GM20000 (cell line): ENCODE measurements around the gene ANKRD7.

Experiments used
- DNase-seq: peaks from one replicate; pipeline ENCODE4 v3.0.0; 2012; ENCODE audit warnings: low spot score
- TF ChIP-seq, protein P1 (sequence below): IDR thresholded peaks from 2 replicates; pipeline ENCODE4 v1.5.1; 2012; ENCODE audit warnings: mild to moderate bottlenecking, control low read depth; ENCODE audit errors: extremely low read depth, missing control alignments

ANKRD7 gene

DNA sequence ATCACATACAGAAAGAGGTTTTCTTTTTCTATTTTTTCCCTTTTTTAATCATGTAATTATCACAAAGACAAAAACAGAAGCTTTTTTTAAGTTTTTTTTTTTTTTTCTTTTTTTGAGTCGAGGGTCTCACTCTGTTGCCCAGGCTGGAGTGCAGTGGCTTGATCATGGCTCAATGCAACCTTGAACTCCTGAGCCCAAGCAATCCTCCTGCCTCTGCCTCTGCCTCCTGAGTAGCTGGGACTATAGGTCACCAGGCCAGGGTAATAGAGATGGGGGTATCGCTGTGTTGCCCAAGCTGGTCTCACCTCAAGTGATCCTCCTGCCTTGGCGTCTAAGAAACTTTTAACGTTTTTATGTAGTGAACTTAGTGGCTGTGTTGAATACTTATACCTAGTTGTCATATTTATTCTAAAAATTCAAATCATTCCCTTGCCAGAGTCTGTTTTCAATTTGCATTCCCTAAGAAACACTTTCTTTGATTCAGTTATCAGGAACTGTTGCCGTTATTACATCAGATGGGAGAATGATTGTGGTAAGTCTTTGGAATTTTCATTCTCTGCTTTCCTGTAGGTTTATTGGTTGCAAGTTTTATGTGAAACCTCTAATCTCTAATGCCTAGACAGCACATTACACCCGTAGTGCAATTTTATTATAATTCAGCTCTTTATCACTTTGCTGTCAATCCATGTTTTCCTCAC lies 39.2 kb upstream of the ANKRD7 start:
- TF ChIP-seq, protein P1, sequence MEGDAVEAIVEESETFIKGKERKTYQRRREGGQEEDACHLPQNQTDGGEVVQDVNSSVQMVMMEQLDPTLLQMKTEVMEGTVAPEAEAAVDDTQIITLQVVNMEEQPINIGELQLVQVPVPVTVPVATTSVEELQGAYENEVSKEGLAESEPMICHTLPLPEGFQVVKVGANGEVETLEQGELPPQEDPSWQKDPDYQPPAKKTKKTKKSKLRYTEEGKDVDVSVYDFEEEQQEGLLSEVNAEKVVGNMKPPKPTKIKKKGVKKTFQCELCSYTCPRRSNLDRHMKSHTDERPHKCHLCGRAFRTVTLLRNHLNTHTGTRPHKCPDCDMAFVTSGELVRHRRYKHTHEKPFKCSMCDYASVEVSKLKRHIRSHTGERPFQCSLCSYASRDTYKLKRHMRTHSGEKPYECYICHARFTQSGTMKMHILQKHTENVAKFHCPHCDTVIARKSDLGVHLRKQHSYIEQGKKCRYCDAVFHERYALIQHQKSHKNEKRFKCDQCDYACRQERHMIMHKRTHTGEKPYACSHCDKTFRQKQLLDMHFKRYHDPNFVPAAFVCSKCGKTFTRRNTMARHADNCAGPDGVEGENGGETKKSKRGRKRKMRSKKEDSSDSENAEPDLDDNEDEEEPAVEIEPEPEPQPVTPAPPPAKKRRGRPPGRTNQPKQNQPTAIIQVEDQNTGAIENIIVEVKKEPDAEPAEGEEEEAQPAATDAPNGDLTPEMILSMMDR = no peak
- no peak for DNase-seq

DNA sequence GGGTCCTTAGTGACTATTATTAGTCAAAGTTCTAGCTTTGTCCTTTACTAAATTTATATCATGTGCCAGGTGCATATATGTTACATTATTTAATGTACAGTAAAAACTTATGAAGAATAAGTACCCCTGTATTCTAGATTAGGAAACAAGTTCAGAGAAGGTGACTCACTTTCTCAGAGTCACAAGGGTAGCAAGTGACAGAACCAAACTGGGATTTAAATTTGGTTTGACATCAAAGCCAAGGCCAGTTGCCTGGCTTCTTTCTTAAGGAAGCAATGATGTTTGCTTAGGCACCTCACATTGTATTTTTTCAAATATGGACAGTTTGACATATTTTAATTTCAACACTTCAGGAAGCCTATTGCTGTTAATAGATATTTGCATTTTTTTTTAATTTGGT lies 38.0 kb upstream of the ANKRD7 start:
- no peak for DNase-seq
- TF ChIP-seq, protein P1 = no peak

DNA sequence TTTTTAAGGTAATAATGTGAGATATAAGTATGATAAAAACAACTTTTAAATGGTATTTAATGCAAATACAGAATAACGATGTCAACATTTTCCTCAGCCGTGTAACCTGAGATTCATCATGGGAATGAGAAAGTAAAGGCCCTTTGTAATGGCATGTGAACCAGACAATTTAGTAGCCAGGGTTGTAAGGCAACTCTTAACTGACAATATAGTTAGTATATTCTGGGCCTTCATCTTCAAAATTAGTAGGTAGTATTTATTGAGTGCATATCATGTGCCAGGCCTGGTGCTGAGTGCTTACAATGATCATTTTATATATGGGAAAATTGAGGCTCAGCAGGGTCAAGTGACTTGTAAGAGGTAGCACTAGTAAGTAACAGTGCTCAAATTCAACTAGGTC lies 29.9 kb upstream of the ANKRD7 start:
- TF ChIP-seq, protein P1 = no peak
- no peak for DNase-seq

DNA sequence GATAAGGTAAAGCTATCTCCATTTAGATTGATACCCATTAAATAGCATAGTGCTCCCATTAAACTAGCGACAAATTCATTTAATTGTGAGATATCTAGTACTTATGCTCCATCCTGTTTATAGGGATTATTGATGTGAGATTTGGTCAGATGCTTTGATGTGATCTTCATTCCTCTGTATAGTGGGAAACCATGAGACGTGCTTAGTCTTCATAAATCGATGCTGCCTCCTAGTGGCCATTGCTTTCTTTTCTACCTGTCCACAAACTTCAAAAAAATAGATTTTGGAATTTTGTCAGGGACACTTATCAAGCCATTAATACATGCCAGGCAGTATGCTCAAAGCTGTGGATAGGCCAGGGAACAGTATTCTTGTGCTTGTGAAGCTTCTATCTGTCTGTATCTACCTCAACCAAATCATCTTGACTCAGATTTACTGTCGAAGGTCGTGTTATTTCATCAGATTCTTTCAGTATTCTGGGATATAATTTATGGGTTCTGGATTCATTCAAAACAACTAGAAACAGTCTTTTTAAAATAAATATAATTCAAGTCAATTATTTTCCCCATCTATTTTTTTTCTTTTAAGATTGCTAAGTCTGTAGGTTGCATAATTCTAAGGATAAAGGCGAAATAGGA lies 28.5 kb upstream of the ANKRD7 start:
- DNase-seq = peak; percentile 35
- TF ChIP-seq, protein P1 = peak; percentile 59

DNA sequence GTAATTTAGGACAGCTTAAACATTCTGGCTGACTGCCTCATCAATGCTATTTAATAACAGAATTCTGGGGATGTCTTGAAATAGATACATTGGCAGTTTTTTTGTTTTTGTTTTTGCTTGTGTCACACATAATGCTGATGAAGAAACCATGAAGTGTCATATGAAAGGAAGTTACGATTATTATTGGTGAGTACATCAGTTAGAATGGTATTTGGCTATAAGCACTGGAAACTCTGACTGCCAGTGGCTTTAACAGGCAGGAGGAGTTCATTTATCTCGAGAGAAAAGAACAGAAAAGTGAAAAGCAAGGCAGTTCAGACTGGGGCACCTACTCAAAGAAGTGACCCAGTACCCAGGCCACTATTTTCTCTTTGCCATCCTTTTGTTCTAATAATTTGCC lies 22.4 kb upstream of the ANKRD7 start:
- DNase-seq = no peak
- TF ChIP-seq, protein P1 = no peak

DNA sequence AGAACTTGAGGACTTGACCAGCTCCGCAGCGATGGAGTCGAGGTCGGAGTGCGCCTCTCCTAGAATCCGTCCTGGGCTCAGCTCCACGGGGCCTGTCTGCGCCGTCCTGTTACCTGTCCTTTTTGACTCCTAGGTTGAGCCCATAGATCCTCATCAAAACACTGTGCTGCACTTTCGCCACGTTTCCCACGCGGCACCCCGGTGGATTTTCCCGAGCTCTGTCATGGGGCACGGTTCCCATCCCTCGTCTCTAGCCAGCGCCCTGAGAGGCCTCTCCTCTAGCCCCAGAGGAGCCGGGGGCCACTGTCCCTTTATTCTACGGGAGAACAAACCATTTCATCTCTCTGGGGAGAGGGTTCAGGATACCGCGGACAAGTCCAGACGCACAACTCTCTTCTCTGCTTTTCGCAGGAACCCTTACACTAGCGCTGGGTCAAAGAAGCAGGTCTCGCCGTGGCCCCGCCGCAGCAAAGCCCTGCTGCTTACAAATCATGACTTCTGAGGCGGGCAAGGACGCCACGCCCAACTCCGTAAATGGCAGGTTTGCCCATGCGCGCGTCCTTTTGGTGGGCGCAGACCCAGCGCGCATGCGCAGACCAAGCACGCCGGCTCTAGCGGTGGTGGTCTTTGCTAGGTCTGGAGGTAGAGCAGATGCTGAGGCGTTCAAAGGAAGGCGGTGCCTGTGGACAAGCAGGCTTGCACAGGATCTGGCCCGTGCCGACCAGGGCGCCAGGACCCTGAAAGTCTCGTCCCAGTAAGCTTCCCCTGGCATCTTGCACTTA lies 10.3 kb upstream of the ANKRD7 start:
- peak; percentile 83 for DNase-seq
- TF ChIP-seq, protein P1 = no peak

DNA sequence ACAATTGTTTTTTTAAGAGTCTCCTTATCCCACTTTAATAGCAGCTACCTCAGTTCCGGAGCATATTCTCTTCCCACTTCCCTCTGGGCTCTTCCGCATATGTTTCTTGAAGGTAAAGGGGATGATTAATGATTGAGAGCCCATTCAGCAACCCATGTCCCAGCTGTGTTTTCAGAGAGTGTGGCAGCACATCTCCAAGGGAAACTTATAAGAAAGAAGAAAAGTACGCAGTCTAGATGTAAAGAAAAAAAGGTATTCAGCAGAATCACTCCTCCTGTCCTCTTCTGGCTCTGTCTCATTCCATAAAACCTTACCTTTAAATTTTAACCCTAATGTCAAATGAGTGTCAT lies 9.7 kb upstream of the ANKRD7 start:
- TF ChIP-seq, protein P1 = no peak
- DNase-seq = no peak
